BJ (cell line): ENCODE data around the gene CUL5. TPM values are rescaled to one million over a fixed set of nuclear protein-coding genes. Genes with fewer than 3 reads are reported as not detected.
A peak's percentile ranks its signal among the peaks of the same experiment; 100 is the strongest.

ENCODE experiments used
- CTCF ChIA-PET: fragments of 350-600 bp; formaldehyde crosslinking; extraction: SDS; loops from one replicate; lab custom pipeline; 2021; ENCODE audit warnings: antibody characterized with exemption, inconsistent platforms; lab: Yijun Ruan, JAX
- POLR2A ChIA-PET: fragments of 300-600 bp; sonication (Branson Sonifier 250); formaldehyde crosslinking; extraction: SDS; loops from one replicate; lab custom pipeline; 2021; ENCODE audit warnings: antibody characterized with exemption; lab: Charles Lee
- DNase-seq: peaks from one replicate; pipeline ENCODE4 v3.0.0-alpha.2; 2011; ENCODE audit warnings: low read depth
- H3K27me3 ChIP-seq: 2 replicates; pipeline ENCODE4 v1.6.0; 2011; ENCODE audit warnings: low read length; ENCODE audit not compliant: control insufficient read depth, insufficient read depth
- H3K36me3 ChIP-seq: 2 replicates; pipeline ENCODE4 v1.5.1; 2011; ENCODE audit warnings: low read length; ENCODE audit not compliant: control insufficient read depth, insufficient read depth
- H3K4me3 ChIP-seq: 2 replicates; pipeline ENCODE4 v1.5.1; 2011; ENCODE audit warnings: low read depth, mild to moderate bottlenecking, control low read depth, low read length
- polyA plus RNA-seq: library from polyadenylated mRNA; depleted of rRNA; stranded (reverse); fragments of >200 nt; gene quantifications from 2 replicates; pipeline ENCODE4 v1.2.3, GENCODE V29; 2011
- TF ChIP-seq, protein P1 (sequence below): IDR thresholded peaks from 2 replicates; pipeline ENCODE4 v1.5.1; 2011; ENCODE audit warnings: low read depth, mild to moderate bottlenecking, control low read depth, inconsistent platforms, low read length, moderate library complexity; ENCODE audit not compliant: insufficient read depth

CUL5 gene
- polyA plus RNA-seq, 1 experiment = 16.8 TPM

DNA sequence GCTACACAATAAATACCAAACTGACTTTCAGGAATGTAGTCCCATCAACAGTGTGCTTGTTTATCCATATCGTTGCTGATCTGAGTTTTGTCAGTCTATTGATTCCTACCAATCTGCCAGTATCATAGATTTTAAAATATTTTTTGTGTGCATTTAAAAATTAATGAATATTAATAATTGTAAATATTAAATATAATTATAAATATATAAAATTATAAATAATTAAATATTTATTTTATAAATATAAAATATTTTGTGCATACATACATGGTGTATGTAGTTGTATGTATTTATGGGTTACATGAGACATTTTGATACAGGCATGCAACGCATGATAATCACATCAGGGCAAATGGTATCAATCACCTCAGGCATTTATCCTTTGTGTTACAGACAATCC lies 53.6 kb downstream of the CUL5 start:
- Histone ChIP-seq H3K36me3 (no peaks in the 10 kb centered on the region; the same call in none of the 2 replicates), H3K27me3 (no peaks in the 10 kb centered on the region), H3K4me3 (no peak overlapping the region)
- ChIA-PET CTCF (no interaction called here), POLR2A (no interaction called here)
- TF ChIP-seq, protein P1, sequence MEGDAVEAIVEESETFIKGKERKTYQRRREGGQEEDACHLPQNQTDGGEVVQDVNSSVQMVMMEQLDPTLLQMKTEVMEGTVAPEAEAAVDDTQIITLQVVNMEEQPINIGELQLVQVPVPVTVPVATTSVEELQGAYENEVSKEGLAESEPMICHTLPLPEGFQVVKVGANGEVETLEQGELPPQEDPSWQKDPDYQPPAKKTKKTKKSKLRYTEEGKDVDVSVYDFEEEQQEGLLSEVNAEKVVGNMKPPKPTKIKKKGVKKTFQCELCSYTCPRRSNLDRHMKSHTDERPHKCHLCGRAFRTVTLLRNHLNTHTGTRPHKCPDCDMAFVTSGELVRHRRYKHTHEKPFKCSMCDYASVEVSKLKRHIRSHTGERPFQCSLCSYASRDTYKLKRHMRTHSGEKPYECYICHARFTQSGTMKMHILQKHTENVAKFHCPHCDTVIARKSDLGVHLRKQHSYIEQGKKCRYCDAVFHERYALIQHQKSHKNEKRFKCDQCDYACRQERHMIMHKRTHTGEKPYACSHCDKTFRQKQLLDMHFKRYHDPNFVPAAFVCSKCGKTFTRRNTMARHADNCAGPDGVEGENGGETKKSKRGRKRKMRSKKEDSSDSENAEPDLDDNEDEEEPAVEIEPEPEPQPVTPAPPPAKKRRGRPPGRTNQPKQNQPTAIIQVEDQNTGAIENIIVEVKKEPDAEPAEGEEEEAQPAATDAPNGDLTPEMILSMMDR = no peak
- DNase-seq = no peak

GRCh38 chr11:108063410-108063809 lies 54.7 kb downstream of the CUL5 start:
- DNase-seq = no peak
- TF ChIP-seq, protein P1 = no peak
- ChIA-PET CTCF (no interaction called here), POLR2A (no interaction called here)
- H3K27me3 ChIP-seq = no peaks in the 10 kb centered on the region
- no peak overlapping the region for H3K4me3 ChIP-seq
- H3K36me3 ChIP-seq = no peaks in the 10 kb centered on the region; the same call in none of the 2 replicates

DNA sequence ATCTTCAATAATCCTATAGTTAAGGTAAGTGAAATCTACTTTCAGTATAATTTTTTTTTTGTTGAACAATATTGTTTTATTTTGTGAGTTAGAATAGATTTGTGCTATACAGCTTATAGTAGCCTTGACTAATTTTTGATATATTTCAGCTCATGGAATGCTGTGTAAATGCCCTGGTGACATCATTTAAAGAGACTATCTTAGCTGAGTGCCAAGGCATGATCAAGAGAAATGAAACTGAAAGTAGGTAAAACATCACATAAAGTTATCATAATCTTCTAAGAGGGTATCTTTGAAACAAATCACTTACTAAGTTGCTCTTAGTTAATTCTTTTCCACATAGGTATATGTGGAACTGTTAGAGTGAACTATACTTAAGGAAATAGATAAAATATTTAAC lies 61.2 kb downstream of the CUL5 start:
- Histone ChIP-seq H3K27me3 (no peaks in the 10 kb centered on the region), H3K4me3 (peak overlapping the region; percentile 13), H3K36me3 (no peaks in the 10 kb centered on the region; the same call in 1 of the 2 replicates)
- POLR2A ChIA-PET = interaction anchor here (0.6 kb wide), 1 partner anchor 60 kb away, joined by 6 read pairs; no protein-coding TSS in a partner anchor
- DNase-seq = peak; percentile 41
- CTCF ChIA-PET = interaction anchor here (0.6 kb wide), 1 partner anchor 591 kb away, joined by 3 read pairs; no protein-coding TSS in a partner anchor
- TF ChIP-seq, protein P1 = no peak

DNA sequence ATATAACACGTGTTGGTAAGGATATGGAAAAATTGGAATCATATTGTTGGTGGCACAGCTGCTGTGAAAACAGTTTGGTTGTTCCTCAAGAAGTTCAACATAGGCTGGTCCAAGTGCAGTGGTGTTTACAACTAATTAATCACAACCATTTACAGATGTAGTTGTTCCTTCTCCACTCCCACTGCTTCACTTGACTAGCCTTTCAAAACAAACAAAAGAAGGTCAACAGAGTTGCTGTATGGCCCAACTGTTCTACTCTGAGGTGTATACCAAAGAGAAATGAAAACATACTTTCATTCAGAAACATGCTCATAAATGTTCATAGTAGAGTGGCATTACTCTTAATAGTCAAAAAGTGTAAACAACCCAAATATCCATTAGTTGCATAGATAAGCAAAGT lies 76.1 kb downstream of the CUL5 start:
- TF ChIP-seq, protein P1 = no peak
- H3K36me3 ChIP-seq = peaks cover 7% of the 10 kb centered on the region
- CTCF ChIA-PET = interaction anchor here (1.1 kb wide), 1 partner anchor 11 kb away, joined by 4 read pairs; no protein-coding TSS in a partner anchor

GRCh38 chr11:108085672-108086071 lies 77.0 kb downstream of the CUL5 start:
- Histone ChIP-seq H3K27me3 (no peaks in the 10 kb centered on the region), H3K36me3 (peaks cover 3% of the 10 kb centered on the region; the same call in 1 of the 2 replicates), H3K4me3 (no peak overlapping the region)
- DNase-seq = no peak
- POLR2A ChIA-PET = no interaction called here
- TF ChIP-seq, protein P1 = no peak
- CTCF ChIA-PET = no interaction called here

More for the DNA sequence above, 76.1 kb downstream of the CUL5 start:
- no peaks in the 10 kb centered on the region for H3K27me3 ChIP-seq
- POLR2A ChIA-PET = no interaction called here
- no peak for DNase-seq
- no peak overlapping the region for H3K4me3 ChIP-seq
